Stomach (tissue), 4 donors: ENCODE measurements around the gene NINL.

Experiments used
- CTCF ChIP-seq, 7 experiments: fragments of 450-650 bp in 4 of 7; fragments of 200-600 bp in 3 of 7; sonication (generic) in 3 of 7; IDR thresholded peaks; one replicate each; pipeline ENCODE4 v1.5.1; 2016 to 2019; ENCODE audit warnings: antibody characterized with exemption in 7 of 7, control low read depth in 2 of 7, mild to moderate bottlenecking in 1 of 7
- EP300 ChIP-seq: sonication (generic); formaldehyde crosslinking; IDR thresholded peaks from one replicate; pipeline ENCODE4 v1.6.1; 2017; ENCODE audit warnings: antibody characterized with exemption
- POLR2A ChIP-seq, 4 donors: fragments of 450-650 bp; IDR thresholded peaks; one replicate each; pipeline ENCODE4 v1.6.1; 2016; ENCODE audit warnings: antibody characterized with exemption in 4 of 4, control low read depth in 2 of 4, mild to moderate bottlenecking in 1 of 4, moderate library complexity in 1 of 4
- POLR2AphosphoS5 ChIP-seq, 3 donors: sonication (generic); formaldehyde crosslinking; IDR thresholded peaks; one replicate each; pipeline ENCODE4 v1.6.1; 2016; ENCODE audit warnings: antibody characterized with exemption in 3 of 3

GRCh38 chr20:25521382-25521781 is 63.9 kb downstream of the NINL start:
- TF ChIP-seq EP300 (no peak), CTCF (IDR thresholded peaks at IDR 0.05) (no peak), POLR2AphosphoS5 (IDR thresholded peaks at IDR 0.05) (no peak), POLR2A (IDR thresholded peaks at IDR 0.05) (no peak)
